UCSD-AML1 (cell line): Measurements from ENCODE around the gene PCDHB5.
"Not testable (repeated sequence)": the region's sequence is repeated elsewhere in the genome, so short reads cannot be mapped to it uniquely, and the experiment has no call there.

Source experiments
- DNase-seq: peaks from one replicate; lab custom pipeline; 2025; ENCODE audit not compliant: unreplicated experiment; lab: John Stamatoyannopoulos, UW

The PCDHB5 gene

DNA sequence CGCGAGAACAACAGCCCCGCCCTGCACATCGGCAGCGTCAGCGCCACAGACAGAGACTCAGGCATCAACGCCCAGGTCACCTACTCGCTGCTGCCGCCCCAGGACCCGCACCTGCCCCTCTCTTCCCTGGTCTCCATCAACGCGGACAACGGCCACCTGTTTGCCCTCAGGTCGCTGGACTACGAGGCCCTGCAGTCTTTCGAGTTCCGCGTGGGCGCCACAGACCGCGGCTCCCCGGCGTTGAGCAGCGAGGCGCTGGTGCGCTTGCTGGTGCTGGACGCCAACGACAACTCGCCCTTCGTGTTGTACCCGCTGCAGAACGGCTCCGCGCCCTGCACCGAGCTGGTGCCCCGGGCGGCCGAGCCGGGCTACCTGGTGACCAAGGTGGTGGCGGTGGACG is 16.6 kb downstream of the PCDHB5 start:
- DNase-seq, result not testable (repeated sequence)

GRCh38 chr5:141152096-141152495 is 17.1 kb downstream of the PCDHB5 start:
- DNase-seq, result not testable (repeated sequence)

GRCh38 chr5:141155540-141156374 is 20.8 kb downstream of the PCDHB5 start:
- no peak for DNase-seq

GRCh38 chr5:141157356-141157755 is 22.4 kb downstream of the PCDHB5 start:
- DNase-seq, result not testable (repeated sequence)

GRCh38 chr5:141157901-141158300 is 22.9 kb downstream of the PCDHB5 start:
- DNase-seq, result not testable (repeated sequence)

DNA sequence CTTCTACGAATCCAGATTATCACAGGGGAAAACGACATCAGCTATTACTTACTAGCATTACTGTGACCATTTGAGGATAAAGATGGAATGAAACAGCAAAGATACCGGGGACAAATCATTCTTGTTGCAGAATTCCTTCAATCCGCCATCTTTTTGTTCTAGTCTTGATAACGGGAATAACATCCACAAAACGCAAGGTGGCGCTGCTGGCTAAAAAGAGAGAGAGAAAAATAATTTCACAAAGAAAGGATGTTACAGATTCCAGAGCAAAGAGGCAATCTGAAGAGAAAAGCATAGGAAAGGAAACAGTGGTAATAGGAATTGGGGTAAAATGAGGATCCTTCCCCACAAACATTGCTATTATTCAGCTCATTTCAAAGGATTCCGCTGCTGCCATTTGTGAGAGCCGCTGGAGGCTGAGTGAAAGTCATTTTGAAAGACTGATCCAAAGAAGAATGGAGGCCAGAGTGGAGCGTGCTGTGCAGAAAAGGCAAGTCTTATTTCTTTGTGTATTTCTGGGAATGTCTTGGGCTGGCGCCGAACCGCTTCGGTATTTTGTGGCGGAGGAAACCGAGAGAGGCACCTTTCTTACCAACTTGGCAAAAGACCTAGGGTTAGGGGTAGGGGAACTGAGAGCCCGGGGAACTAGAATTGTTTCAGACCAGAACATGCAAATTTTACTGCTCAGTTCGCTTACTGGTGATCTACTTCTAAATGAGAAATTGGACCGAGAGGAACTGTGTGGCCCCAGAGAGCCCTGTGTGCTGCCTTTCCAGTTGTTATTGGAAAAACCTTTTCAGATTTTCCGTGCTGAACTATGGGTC is 37.6 kb downstream of the PCDHB5 start, which contains the start of gene PCDHB7:
Gene PCDHB7 (plus strand): TSS at position 264 of the 824 bp plus-strand sequence. CDS start 192 bp downstream, at position 456.
- no peak for DNase-seq

GRCh38 chr5:141174291-141175104 is 39.5 kb downstream of the PCDHB5 start:
- not testable (repeated sequence) for DNase-seq

GRCh38 chr5:141175933-141176332 is 40.9 kb downstream of the PCDHB5 start:
- no peak for DNase-seq

DNA sequence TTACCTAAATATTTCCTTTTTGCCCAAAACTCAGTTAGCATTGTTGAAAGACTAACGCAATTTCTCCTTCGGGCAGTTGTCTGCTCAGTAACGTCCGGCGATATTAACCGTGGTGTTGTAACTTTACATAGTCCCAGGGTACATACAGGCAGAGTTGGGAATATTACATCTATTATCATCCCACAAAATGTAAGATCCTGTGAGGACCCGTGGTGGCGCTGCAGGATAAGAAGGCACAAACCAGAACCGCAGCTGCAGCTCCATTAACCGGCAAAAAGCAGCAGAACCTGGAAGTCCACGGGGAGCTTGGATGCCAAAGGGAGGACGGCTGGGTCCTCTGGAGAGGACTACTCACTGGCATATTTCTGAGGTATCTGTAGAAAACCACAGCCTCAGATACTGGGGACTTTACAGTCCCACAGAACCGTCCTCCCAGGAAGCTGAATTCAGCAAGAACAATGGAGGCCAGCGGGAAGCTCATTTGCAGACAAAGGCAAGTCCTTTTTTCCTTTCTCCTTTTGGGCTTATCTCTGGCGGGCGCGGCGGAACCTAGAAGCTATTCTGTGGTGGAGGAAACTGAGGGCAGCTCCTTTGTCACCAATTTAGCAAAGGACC is 42.7 kb downstream of the PCDHB5 start, which contains the start of gene PCDHB8:
Gene PCDHB8 (plus strand): TSS at position 214 of the 615 bp plus-strand sequence. CDS start 245 bp downstream, at position 459.
- DNase-seq, result not testable (repeated sequence)

GRCh38 chr5:141179371-141179770 is 44.4 kb downstream of the PCDHB5 start:
- DNase-seq, result not testable (repeated sequence)

DNA sequence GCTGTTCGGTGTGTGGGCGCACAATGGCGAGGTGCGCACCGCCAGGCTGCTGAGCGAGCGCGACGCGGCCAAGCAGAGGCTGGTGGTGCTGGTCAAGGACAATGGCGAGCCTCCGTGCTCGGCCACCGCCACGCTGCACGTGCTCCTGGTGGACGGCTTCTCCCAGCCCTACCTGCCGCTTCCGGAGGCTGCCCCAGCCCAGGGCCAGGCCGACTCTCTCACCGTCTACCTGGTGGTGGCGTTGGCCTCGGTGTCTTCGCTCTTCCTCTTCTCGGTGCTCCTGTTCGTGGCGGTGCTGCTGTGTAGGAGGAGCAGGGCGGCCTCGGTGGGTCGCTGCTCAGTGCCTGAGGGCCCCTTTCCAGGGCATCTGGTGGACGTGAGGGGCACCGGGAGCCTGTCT is 44.9 kb downstream of the PCDHB5 start:
- DNase-seq, result not testable (repeated sequence)

- DNase-seq, result no peak
Observed at GRCh38 chr5:141180313-141180712, 45.3 kb downstream of the PCDHB5 start.

DNA sequence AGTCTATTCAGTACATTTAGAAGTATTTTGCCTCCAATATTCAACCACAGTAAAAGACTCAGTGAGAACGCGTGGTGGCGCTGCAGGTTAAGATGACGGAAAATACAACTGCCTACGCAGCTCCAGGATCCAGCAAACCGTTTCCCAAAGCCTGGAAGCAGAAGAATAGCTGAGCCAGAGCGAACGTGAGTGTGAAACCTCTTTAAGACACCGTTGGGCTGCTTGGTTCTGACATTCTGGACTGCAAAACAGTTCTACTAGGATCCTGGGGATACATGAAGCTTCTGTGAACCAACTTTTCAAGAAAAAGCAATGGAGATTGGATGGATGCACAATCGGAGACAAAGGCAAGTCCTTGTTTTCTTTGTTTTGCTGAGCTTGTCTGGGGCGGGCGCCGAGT is 47.2 kb downstream of the PCDHB5 start, which contains the start of gene PCDHB16:
Gene PCDHB16 (plus strand): TSS at position 140 of the 400 bp plus-strand sequence. CDS start 173 bp downstream, at position 313.
- DNase-seq, result no peak

DNA sequence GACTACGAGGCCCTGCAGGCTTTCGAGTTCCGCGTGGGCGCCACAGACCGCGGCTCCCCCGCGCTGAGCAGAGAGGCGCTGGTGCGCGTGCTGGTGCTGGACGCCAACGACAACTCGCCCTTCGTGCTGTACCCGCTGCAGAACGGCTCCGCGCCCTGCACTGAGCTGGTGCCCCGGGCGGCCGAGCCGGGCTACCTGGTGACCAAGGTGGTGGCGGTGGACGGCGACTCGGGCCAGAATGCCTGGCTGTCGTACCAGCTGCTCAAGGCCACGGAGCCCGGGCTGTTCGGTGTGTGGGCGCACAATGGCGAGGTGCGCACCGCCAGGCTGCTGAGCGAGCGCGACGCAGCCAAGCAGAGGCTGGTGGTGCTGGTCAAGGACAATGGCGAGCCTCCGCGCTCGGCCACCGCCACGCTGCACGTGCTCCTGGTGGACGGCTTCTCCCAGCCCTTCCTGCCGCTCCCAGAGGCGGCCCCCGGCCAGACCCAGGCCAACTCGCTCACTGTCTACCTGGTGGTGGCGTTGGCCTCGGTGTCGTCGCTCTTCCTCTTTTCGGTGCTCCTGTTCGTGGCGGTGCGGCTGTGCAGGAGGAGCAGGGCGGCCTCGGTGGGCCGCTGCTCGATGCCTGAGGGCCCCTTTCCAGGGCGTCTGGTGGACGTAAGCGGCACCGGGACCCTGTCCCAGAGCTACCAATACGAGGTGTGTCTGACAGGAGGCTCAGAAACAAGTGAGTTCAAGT is 49.3 kb downstream of the PCDHB5 start:
- DNase-seq, result not testable (repeated sequence)

DNA sequence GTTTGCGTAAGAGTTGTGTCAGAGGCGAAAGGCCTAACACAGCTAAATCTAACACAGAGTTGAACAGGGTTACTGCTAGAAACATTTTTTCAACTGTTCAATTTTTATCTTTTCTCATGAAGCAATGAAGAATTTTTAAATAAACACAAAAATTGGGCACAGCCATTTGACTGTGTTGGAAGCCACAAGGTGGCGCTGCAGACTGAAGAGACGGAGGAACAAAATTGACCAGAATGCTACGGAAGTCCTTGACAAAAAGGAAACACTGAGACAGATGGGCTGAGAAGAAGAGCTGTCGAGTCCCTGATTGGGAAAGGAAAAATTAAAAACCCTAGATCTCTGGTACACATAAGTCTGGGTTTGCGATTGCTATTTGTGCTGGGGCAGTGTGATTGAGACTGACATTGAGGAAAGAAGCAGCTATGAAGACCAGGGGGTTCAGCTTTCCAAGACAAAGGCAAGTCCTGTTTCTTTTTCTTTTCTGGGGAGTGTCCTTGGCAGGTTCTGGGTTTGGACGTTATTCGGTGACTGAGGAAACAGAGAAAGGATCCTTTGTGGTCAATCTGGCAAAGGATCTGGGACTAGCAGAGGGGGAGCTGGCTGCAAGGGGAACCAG is 52.0 kb downstream of the PCDHB5 start, which contains the start of gene PCDHB9:
Gene PCDHB9 (plus strand): TSS at position 265 of the 616 bp plus-strand sequence. CDS start 158 bp downstream, at position 423.
- peak; percentile 33 for DNase-seq
